H1 (cell line): Measurements from ENCODE around the gene SEMA3E. TPM values are rescaled to one million over a fixed set of nuclear protein-coding genes. Genes with fewer than 3 reads are reported as not detected.
"Not testable (repeated sequence)": the region's sequence is repeated elsewhere in the genome, so short reads cannot be mapped to it uniquely, and the experiment has no call there.

ENCODE experiments used
- CTCF ChIA-PET: fragments of 300-600 bp; sonication (Branson Sonifier 250); formaldehyde crosslinking; loops from one replicate; lab custom pipeline; 2021; ENCODE audit not compliant: partially characterized antibody; lab: Charles Lee
- POLR2A ChIA-PET: fragments of 300-600 bp; sonication (Branson Sonifier 250); formaldehyde crosslinking; loops from one replicate; lab custom pipeline; 2021; ENCODE audit warnings: inconsistent platforms; ENCODE audit not compliant: partially characterized antibody; lab: Charles Lee
- DNase-seq, 2 experiments: peaks; one replicate each; pipeline versions ENCODE4 v3.0.0 to v3.0.0-alpha.2; 2010 to 2022; ENCODE audit warnings: low spot score in 2 of 2, low read depth in 1 of 2, mixed read lengths in 1 of 2
- FAIRE-seq: peaks from 2 replicates; lab custom pipeline; 2011; peaks lifted over from hg19 to GRCh38; lab: Jason Lieb, UNC
- H2AFZ ChIP-seq: 2 replicates; pipeline ENCODE4 v1.8.1; 2012; ENCODE audit warnings: low read length, inconsistent platforms
- H2AK5ac ChIP-seq: 2 replicates; pipeline ENCODE4 v1.6.1; 2013; ENCODE audit warnings: low read depth, low read length
- H2BK120ac ChIP-seq: replicated peaks from 2 replicates; pipeline ENCODE3; 2013; ENCODE audit warnings: low read depth, low read length, inconsistent platforms
- H2BK12ac ChIP-seq: 2 replicates; pipeline ENCODE4 v1.6.1; 2013; ENCODE audit warnings: low read depth, low read length
- H2BK15ac ChIP-seq: 2 replicates; pipeline ENCODE4 v1.6.1; 2013; ENCODE audit warnings: low read length
- H2BK20ac ChIP-seq: 2 replicates; pipeline ENCODE4 v1.6.1; 2013; ENCODE audit warnings: low read length
- H2BK5ac ChIP-seq: 2 replicates; pipeline ENCODE4 v1.6.1; 2013; ENCODE audit warnings: low read depth, low read length
- H3K14ac ChIP-seq: 2 replicates; pipeline ENCODE4 v1.6.1; 2013; ENCODE audit warnings: inconsistent platforms; ENCODE audit not compliant: insufficient read length
- H3K18ac ChIP-seq: 2 replicates; pipeline ENCODE4 v1.6.1; 2013; ENCODE audit warnings: low read length; ENCODE audit errors: extremely low read depth
- H3K23ac ChIP-seq: 2 replicates; pipeline ENCODE4 v1.6.1; 2013; ENCODE audit warnings: inconsistent platforms; ENCODE audit not compliant: insufficient read length
- H3K23me2 ChIP-seq: 2 replicates; pipeline ENCODE4 v1.6.1; 2013; ENCODE audit warnings: low read depth, low read length
- H3K27ac ChIP-seq: 2 replicates; pipeline ENCODE4 v1.6.1; 2011; ENCODE audit warnings: low read depth, low read length, inconsistent platforms
- H3K27me3 ChIP-seq, 4 experiments: replicated peaks in 1 of 4; 1 replicate in 1 of 4; 2 replicates in 3 of 4; pipeline versions ENCODE4 v1.6.1 to v1.8.1; 2011 to 2013; ENCODE audit warnings: low read length in 3 of 4, mild to moderate bottlenecking in 3 of 4, inconsistent platforms in 2 of 4, mixed read lengths in 2 of 4, moderate library complexity in 1 of 4; ENCODE audit not compliant: control insufficient read depth in 3 of 4, insufficient read depth in 3 of 4; ENCODE audit errors: extremely low read depth in 1 of 4
- H3K36me3 ChIP-seq, 4 experiments: 2 replicates each; pipeline versions ENCODE4 v1.6.1 to v1.8.1; 2011 to 2013; ENCODE audit warnings: mild to moderate bottlenecking in 4 of 4, low read length in 3 of 4, moderate library complexity in 2 of 4, control low read depth in 1 of 4, inconsistent platforms in 1 of 4; ENCODE audit not compliant: insufficient read depth in 4 of 4, control insufficient read depth in 2 of 4
- H3K4ac ChIP-seq: replicated peaks from 2 replicates; pipeline ENCODE3; 2013; ENCODE audit warnings: low read length, low read depth, mixed read lengths, inconsistent platforms; ENCODE audit not compliant: insufficient read length
- H3K4me1 ChIP-seq, 4 experiments: replicated peaks in 1 of 4; 1 replicate in 1 of 4; 2 replicates in 3 of 4; pipeline versions ENCODE4 v1.6.1 to v1.8.1; 2011 to 2013; ENCODE audit warnings: low read length in 3 of 4, inconsistent platforms in 2 of 4, mixed read lengths in 1 of 4; ENCODE audit not compliant: insufficient read depth in 4 of 4, control insufficient read depth in 3 of 4
- H3K4me2 ChIP-seq, 2 experiments: 2 replicates each; pipeline versions ENCODE4 v1.6.1 to v1.8.1; 2011 to 2013; ENCODE audit warnings: low read depth in 2 of 2, low read length in 2 of 2, control low read depth in 1 of 2, inconsistent platforms in 1 of 2, mild to moderate bottlenecking in 1 of 2; ENCODE audit not compliant: insufficient read depth in 1 of 2
- H3K4me3 ChIP-seq, 4 experiments: fragments of 200-600, 300-600 bp in 1 of 4; sonication (generic), shearing (Covaris generic), sonication (Bioruptor Twin) in 1 of 4; 2 replicates each; pipeline versions ENCODE4 v1.5.1 to v1.8.1; 2011 to 2016; ENCODE audit warnings: low read length in 4 of 4, low read depth in 3 of 4, control low read depth in 2 of 4, inconsistent platforms in 2 of 4, mild to moderate bottlenecking in 2 of 4, mixed read lengths in 1 of 4, moderate library complexity in 1 of 4; ENCODE audit not compliant: insufficient read depth in 2 of 4; ENCODE audit errors: extremely low read depth in 1 of 4
- H3K56ac ChIP-seq: replicated peaks from 2 replicates; pipeline ENCODE3; 2013; ENCODE audit warnings: low read depth, mild to moderate bottlenecking, mixed read lengths, low read length, inconsistent platforms; ENCODE audit not compliant: insufficient read length
- H3K79me1 ChIP-seq: 2 replicates; pipeline ENCODE4 v1.6.1; 2013; ENCODE audit warnings: low read depth, low read length, control low read depth
- H3K79me2 ChIP-seq, 2 experiments: 2 replicates each; pipeline versions ENCODE4 v1.6.1 to v1.8.1; 2012 to 2013; ENCODE audit warnings: low read length in 2 of 2, mild to moderate bottlenecking in 2 of 2, inconsistent platforms in 1 of 2; ENCODE audit not compliant: insufficient read depth in 2 of 2, control insufficient read depth in 1 of 2
- H3K9ac ChIP-seq, 4 experiments: replicated peaks in 1 of 4; 1 replicate in 1 of 4; 2 replicates in 3 of 4; pipeline versions ENCODE4 v1.6.1 to v1.8.1; 2011 to 2013; ENCODE audit warnings: low read depth in 3 of 4, low read length in 3 of 4, control low read depth in 2 of 4, mild to moderate bottlenecking in 2 of 4, moderate library complexity in 2 of 4, inconsistent platforms in 1 of 4; ENCODE audit errors: extremely low read depth in 1 of 4
- H3K9me3 ChIP-seq, 2 experiments: 2 replicates each; pipeline versions ENCODE4 v1.6.1 to v1.8.1; 2012 to 2013; ENCODE audit warnings: mild to moderate bottlenecking in 2 of 2, moderate library complexity in 2 of 2, control low read depth in 1 of 2, inconsistent platforms in 1 of 2, low read depth in 1 of 2, low read length in 1 of 2, mixed read lengths in 1 of 2; ENCODE audit not compliant: insufficient read depth in 2 of 2
- H4K20me1 ChIP-seq, 2 experiments: replicated peaks in 1 of 2; 2 replicates each; pipeline versions ENCODE3 to v1.8.1; 2011 to 2013; ENCODE audit warnings: inconsistent platforms in 2 of 2, low read length in 2 of 2, mild to moderate bottlenecking in 1 of 2; ENCODE audit not compliant: insufficient read depth in 2 of 2, control insufficient read depth in 1 of 2
- H4K5ac ChIP-seq: 2 replicates; pipeline ENCODE4 v1.6.1; 2013; ENCODE audit warnings: low read length, low read depth, mixed read lengths, inconsistent platforms; ENCODE audit not compliant: insufficient read length
- H4K8ac ChIP-seq: 2 replicates; pipeline ENCODE4 v1.8.0; 2013; ENCODE audit warnings: mild to moderate bottlenecking, moderate library complexity, low read length, inconsistent platforms; ENCODE audit not compliant: insufficient read depth; ENCODE audit errors: extremely low read depth
- H4K91ac ChIP-seq: replicated peaks from 2 replicates; pipeline ENCODE3; 2013; ENCODE audit warnings: low read length, mixed read lengths, inconsistent platforms; ENCODE audit not compliant: insufficient read length
- BCL11A ChIP-seq, 2 experiments: IDR thresholded peaks; one replicate each; pipeline ENCODE4 v1.6.1; 2011; ENCODE audit warnings: low read depth in 2 of 2, low read length in 2 of 2, mild to moderate bottlenecking in 2 of 2
- MAFK ChIP-seq: IDR thresholded peaks from 2 replicates; pipeline ENCODE4 v1.6.1; 2012; ENCODE audit warnings: low read depth, mild to moderate bottlenecking, improper control_type of control experiment, low read length
- MAX ChIP-seq: IDR thresholded peaks from 2 replicates; pipeline ENCODE4 v1.6.1; 2012; ENCODE audit warnings: inconsistent platforms
- NRF1 ChIP-seq: IDR thresholded peaks from 2 replicates; pipeline ENCODE4 v1.6.1; 2011; ENCODE audit warnings: mild to moderate bottlenecking, low read depth, low read length, improper control_type of control experiment
- POU5F1 ChIP-seq: IDR thresholded peaks from 2 replicates; pipeline ENCODE4 v1.6.1; 2011; ENCODE audit warnings: low read depth, mild to moderate bottlenecking, low read length, moderate library complexity
- RNF2 ChIP-seq: fragments of 200-900, 300-1000 bp; sonication (generic); IDR thresholded peaks from 2 replicates; pipeline ENCODE4 v1.7.1; 2016; ENCODE audit warnings: borderline replicate concordance, low read depth, mild to moderate bottlenecking, antibody characterized with exemption, low read length; ENCODE audit not compliant: poor library complexity, severe bottlenecking; ENCODE audit errors: missing control alignments
- SAP30 ChIP-seq: fragments of 300-600 bp; sonication (generic); IDR thresholded peaks from 2 replicates; pipeline ENCODE4 v1.7.1; 2012; ENCODE audit warnings: low read length, moderate library complexity, mild to moderate bottlenecking, inconsistent platforms; ENCODE audit not compliant: insufficient read depth, insufficient replicate concordance
- SIRT6 ChIP-seq: IDR thresholded peaks from one replicate; pipeline ENCODE4 v1.7.1; 2012; ENCODE audit warnings: low read length, inconsistent platforms
- WGBS, 2 experiments: shearing (Covaris generic) in 1 of 2; methylation state at CpG; one replicate each; pipeline versions ENCODE4 v1.1.6 to v1.1.7; 2013 to 2015; ENCODE audit warnings: low lambda C conversion rate in 2 of 2, mixed read lengths in 2 of 2, inconsistent platforms in 1 of 2, low coverage in 1 of 2, missing lambda C conversion rate in 1 of 2; ENCODE audit not compliant: insufficient replicate concordance in 2 of 2, insufficient coverage in 1 of 2, insufficient read length in 1 of 2; ENCODE audit errors: extremely low coverage in 1 of 2, missing lambda C conversion rate in 1 of 2; 5-methylcytosine and 5-hydroxymethylcytosine counted together
- polyA plus RNA-seq, 7 experiments: library from polyadenylated mRNA; depleted of rRNA in 3 of 7; stranded (reverse) in 5 of 7; unstranded in 2 of 7; fragments of >200 nt in 5 of 7; fragments of 200-250 nt in 2 of 7; gene quantifications; 1 replicate in 5 of 7; 2 replicates in 1 of 7; 4 replicates in 1 of 7; pipeline versions ENCODE4 v1.2.1 to v1.2.3, GENCODE V29; 2011 to 2013; ENCODE audit warnings: missing spikeins in 2 of 7, mixed read lengths in 2 of 7
- total RNA-seq: library from RNA; stranded (reverse); fragmentation: NEBNext Ultra II Directional; extraction: Animal tissue kit (Norgen Biotek cat#: 25700); gene quantifications from 2 replicates; pipeline ENCODE4 v1.2.1, GENCODE V29; 2021

Gene SEMA3E
- total and polyA plus RNA-seq, 2 of the 8 experiments (the other 6 are each of a cell fraction or from before 2014, with no cell fraction given): 0.93 to 0.94 TPM

- TF ChIP-seq RNF2 (no peak), MAX (no peak), NRF1 (no peak), SAP30 (no peak), SIRT6 (no peak), MAFK (no peak), POU5F1 (no peak), BCL11A (IDR thresholded peaks at IDR 0.05; ENCODE audit: low read depth in 2 of 2, low read length in 2 of 2) (no peak)
Observed at GRCh38 chr7:83677180-83677866, 28.4 kb upstream of the SEMA3E start (continued).

- not testable (repeated sequence) for H2AK5ac ChIP-seq, H2BK120ac ChIP-seq, H2BK15ac ChIP-seq, H3K4me3 ChIP-seq, H3K9me3 ChIP-seq, H3K79me1 ChIP-seq, H3K4me2 ChIP-seq, H3K14ac ChIP-seq, H3K27me3 ChIP-seq, H3K23me2 ChIP-seq, H3K4ac ChIP-seq, H3K18ac ChIP-seq, H4K5ac ChIP-seq, H3K9ac ChIP-seq, H3K36me3 ChIP-seq, H3K23ac ChIP-seq, H4K8ac ChIP-seq, H4K20me1 ChIP-seq, H4K91ac ChIP-seq, H2BK20ac ChIP-seq, H2AFZ ChIP-seq, H3K79me2 ChIP-seq, DNase-seq, FAIRE-seq, H2BK12ac ChIP-seq, H3K56ac ChIP-seq, H2BK5ac ChIP-seq, H3K27ac ChIP-seq
- CTCF ChIA-PET: interaction anchor here (1.4 kb wide), 1 partner anchor 12 kb away, joined by 3 read pairs; no protein-coding TSS in a partner anchor
- peaks cover 0 to 11% (median 3%) of the 10 kb centered on the region in 4 experiments; a peak in 4 of 7 replicates for H3K4me1 ChIP-seq
- 97% methylated on average over 11 of the region's 28 CpGs; no CpG with 5 or more reads in 1 of the 2 experiments for WGBS, 2 experiments
- POLR2A ChIA-PET: interaction anchor here (2.1 kb wide), 1 partner anchor 11 kb away, joined by 8 read pairs; no protein-coding TSS in a partner anchor
Observed at GRCh38 chr7:83673291-83673690, 24.4 kb upstream of the SEMA3E start.
